GM18526 (cell line): ENCODE data around the gene HSPG2.
"Not testable (repeated sequence)": the region's sequence is repeated elsewhere in the genome, so short reads cannot be mapped to it uniquely, and the experiment has no call there.

Experiments used
- POLR2A ChIP-seq: IDR thresholded peaks from 3 replicates; pipeline ENCODE4 v1.6.1; 2011; ENCODE audit not compliant: insufficient read length; ENCODE audit errors: extremely low read depth

Gene HSPG2

GRCh38 chr1:21937034-21937371 is at the start of gene HSPG2:
Gene HSPG2 (minus strand): TSS chr1:21937310. CDS start chr1:21937217, 93 bp downstream.
- no peak for TF ChIP-seq POLR2A

- not testable (repeated sequence) for TF ChIP-seq POLR2A
These were observed 39.7 kb upstream of the HSPG2 start, which contains the start of gene CELA3B for GRCh38 chr1:21976703-21977239. Gene CELA3B (plus strand): TSS chr1:21977022. CDS start chr1:21977040, 18 bp downstream.

- TF ChIP-seq POLR2A = no peak
These were observed 29.3 kb upstream of the HSPG2 start for GRCh38 chr1:21966247-21967000.

GRCh38 chr1:21963477-21964217 is 26.5 kb upstream of the HSPG2 start:
- no peak for TF ChIP-seq POLR2A

GRCh38 chr1:21961799-21962198 is 24.7 kb upstream of the HSPG2 start:
- TF ChIP-seq POLR2A = no peak

- no peak for TF ChIP-seq POLR2A
These were observed 24.2 kb upstream of the HSPG2 start for GRCh38 chr1:21961337-21961736.

GRCh38 chr1:21956720-21957552 is 19.8 kb upstream of the HSPG2 start:
- no peak for TF ChIP-seq POLR2A

GRCh38 chr1:21955501-21956281 is 18.6 kb upstream of the HSPG2 start:
- TF ChIP-seq POLR2A = no peak

GRCh38 chr1:21955058-21955457 is 17.9 kb upstream of the HSPG2 start:
- TF ChIP-seq POLR2A = no peak

- TF ChIP-seq POLR2A = no peak
These were observed 15.8 kb upstream of the HSPG2 start for GRCh38 chr1:21952786-21953520.

- no peak for TF ChIP-seq POLR2A
These were observed 14.2 kb upstream of the HSPG2 start for GRCh38 chr1:21951226-21951870.

GRCh38 chr1:21950734-21951133 is 13.6 kb upstream of the HSPG2 start:
- TF ChIP-seq POLR2A = no peak

GRCh38 chr1:21946836-21947587 is 9.9 kb upstream of the HSPG2 start:
- no peak for TF ChIP-seq POLR2A
